H9 (cell line): ENCODE measurements around the gene CDH23. TPM values are rescaled to one million over a fixed set of nuclear protein-coding genes. Genes with fewer than 3 reads are reported as not detected.

Experiments used
- DNase-seq: peaks from one replicate; pipeline ENCODE4 v3.0.0-alpha.2; 2017
- H2AFZ ChIP-seq: one replicate; pipeline ENCODE4 v1.6.1; 2013; ENCODE audit warnings: mild to moderate bottlenecking, low read length, control low read depth, moderate library complexity
- H2AK5ac ChIP-seq: 2 replicates; pipeline ENCODE4 v1.6.1; 2013; ENCODE audit warnings: low read length, control low read depth, mixed read lengths; ENCODE audit not compliant: insufficient read length
- H2BK120ac ChIP-seq: one replicate; pipeline ENCODE4 v1.6.1; 2013; ENCODE audit warnings: low read depth, mild to moderate bottlenecking, low read length, control low read depth, inconsistent platforms; ENCODE audit not compliant: poor library complexity, severe bottlenecking
- H2BK12ac ChIP-seq: 2 replicates; pipeline ENCODE4 v1.6.1; 2013; ENCODE audit warnings: low read length, control low read depth, mixed read lengths, low read depth; ENCODE audit not compliant: insufficient read length
- H2BK15ac ChIP-seq: 2 replicates; pipeline ENCODE4 v1.6.1; 2013; ENCODE audit warnings: low read depth, low read length, control low read depth
- H2BK20ac ChIP-seq: one replicate; pipeline ENCODE4 v1.6.1; 2013; ENCODE audit warnings: low read depth, mild to moderate bottlenecking, low read length, control low read depth, inconsistent platforms; ENCODE audit not compliant: poor library complexity, severe bottlenecking
- H2BK5ac ChIP-seq: 2 replicates; pipeline ENCODE4 v1.6.1; 2013; ENCODE audit warnings: low read length, control low read depth, mixed read lengths; ENCODE audit not compliant: insufficient read length
- H3K14ac ChIP-seq: 2 replicates; pipeline ENCODE4 v1.6.1; 2013; ENCODE audit warnings: low read length, control low read depth; ENCODE audit not compliant: insufficient read depth
- H3K18ac ChIP-seq: 2 replicates; pipeline ENCODE4 v1.6.1; 2013; ENCODE audit warnings: low read depth, mild to moderate bottlenecking, mixed read lengths, low read length, control low read depth; ENCODE audit not compliant: insufficient read length
- H3K23ac ChIP-seq: 2 replicates; pipeline ENCODE4 v1.6.1; 2013; ENCODE audit warnings: low read length, control low read depth, mixed read lengths, low read depth; ENCODE audit not compliant: insufficient read length
- H3K23me2 ChIP-seq: 2 replicates; pipeline ENCODE4 v1.6.1; 2013; ENCODE audit warnings: low read depth, mild to moderate bottlenecking, mixed read lengths, low read length, control low read depth; ENCODE audit not compliant: insufficient read length, poor library complexity, severe bottlenecking
- H3K27ac ChIP-seq: 2 replicates; pipeline ENCODE4 v1.5.1; 2013; ENCODE audit warnings: low read length, control low read depth, mixed read lengths, low read depth; ENCODE audit not compliant: insufficient read length
- H3K27me3 ChIP-seq: 2 replicates; pipeline ENCODE4 v1.6.1; 2013; ENCODE audit warnings: low read length, control low read depth, inconsistent platforms; ENCODE audit not compliant: insufficient read depth
- H3K4ac ChIP-seq: 2 replicates; pipeline ENCODE4 v1.6.1; 2013; ENCODE audit warnings: low read depth, mild to moderate bottlenecking, control low read depth, inconsistent platforms, low read length, moderate library complexity
- H3K4me1 ChIP-seq: 2 replicates; pipeline ENCODE4 v1.6.1; 2013; ENCODE audit warnings: low read length, control low read depth, inconsistent platforms; ENCODE audit not compliant: insufficient read depth
- H3K4me2 ChIP-seq: 2 replicates; pipeline ENCODE4 v1.6.1; 2013; ENCODE audit warnings: low read length, control low read depth, mixed read lengths; ENCODE audit not compliant: insufficient read length, insufficient read depth
- H3K56ac ChIP-seq: 2 replicates; pipeline ENCODE4 v1.6.1; 2013; ENCODE audit warnings: low read depth, mild to moderate bottlenecking, mixed read lengths, low read length, control low read depth; ENCODE audit not compliant: insufficient read length
- H3K79me1 ChIP-seq: 2 replicates; pipeline ENCODE4 v1.6.1; 2013; ENCODE audit warnings: low read depth, mild to moderate bottlenecking, moderate library complexity, low read length, control low read depth, inconsistent platforms; ENCODE audit not compliant: insufficient read depth, poor library complexity, severe bottlenecking
- H3K79me2 ChIP-seq: 2 replicates; pipeline ENCODE4 v1.6.1; 2013; ENCODE audit warnings: low read length, control low read depth, inconsistent platforms; ENCODE audit not compliant: insufficient read depth
- H3K9ac ChIP-seq: 2 replicates; pipeline ENCODE4 v1.6.1; 2013; ENCODE audit warnings: low read length, control low read depth, mixed read lengths; ENCODE audit not compliant: insufficient read length; ENCODE audit errors: extremely low read depth
- H3K9me3 ChIP-seq: one replicate; pipeline ENCODE4 v1.6.1; 2013; ENCODE audit warnings: low read depth, low read length, inconsistent platforms; ENCODE audit not compliant: control insufficient read depth
- H3T11ph ChIP-seq: one replicate; pipeline ENCODE4 v1.6.1; 2013; ENCODE audit warnings: mild to moderate bottlenecking, low read length, control low read depth, inconsistent platforms
- H4K20me1 ChIP-seq: one replicate; pipeline ENCODE4 v1.6.1; 2013; ENCODE audit not compliant: control insufficient read depth, insufficient read length, insufficient read depth
- H4K5ac ChIP-seq: 2 replicates; pipeline ENCODE4 v1.6.1; 2013; ENCODE audit warnings: low read depth, mild to moderate bottlenecking, mixed read lengths, low read length, control low read depth; ENCODE audit not compliant: insufficient read length
- H4K8ac ChIP-seq: replicated peaks from 2 replicates; pipeline ENCODE4 v1.6.1; 2013; ENCODE audit warnings: low read length, control low read depth, mixed read lengths, low read depth; ENCODE audit not compliant: insufficient read length
- H4K91ac ChIP-seq: 2 replicates; pipeline ENCODE4 v1.6.1; 2013; ENCODE audit warnings: low read depth, mild to moderate bottlenecking, moderate library complexity, mixed read lengths, low read length, control low read depth; ENCODE audit not compliant: insufficient read length
- H3K27ac Mint-ChIP-seq, 3 experiments: 2 replicates in 2 of 3; 3 replicates in 1 of 3; pipeline ENCODE4 v1.8.0; 2020 to 2021; ENCODE audit warnings: mixed read lengths in 3 of 3, mild to moderate bottlenecking in 1 of 3, moderate library complexity in 1 of 3
- H3K27me3 Mint-ChIP-seq: 2 replicates; pipeline ENCODE4 v1.8.0; 2021; ENCODE audit warnings: low read depth, mild to moderate bottlenecking, moderate library complexity, mixed read lengths
- H3K36me3 Mint-ChIP-seq, 3 experiments: 2 replicates in 2 of 3; 3 replicates in 1 of 3; pipeline ENCODE4 v1.8.0; 2020 to 2021; ENCODE audit warnings: low read depth in 3 of 3, mixed read lengths in 3 of 3; ENCODE audit not compliant: insufficient read depth in 1 of 3
- H3K4me1 Mint-ChIP-seq, 2 experiments: 2 replicates each; pipeline ENCODE4 v1.8.0; 2020; ENCODE audit warnings: mixed read lengths in 2 of 2
- H3K4me3 Mint-ChIP-seq, 2 experiments: 2 replicates in 1 of 2; 3 replicates in 1 of 2; pipeline ENCODE4 v1.8.0; 2020 to 2021; ENCODE audit warnings: mild to moderate bottlenecking in 2 of 2, mixed read lengths in 2 of 2, moderate library complexity in 1 of 2
- H3K9me3 Mint-ChIP-seq, 2 experiments: 2 replicates in 1 of 2; 3 replicates in 1 of 2; pipeline ENCODE4 v1.8.0; 2020; ENCODE audit warnings: mild to moderate bottlenecking in 2 of 2, mixed read lengths in 2 of 2, moderate library complexity in 1 of 2
- CTCF ChIP-seq: fragments of 200-600 bp; sonication (generic); conservative IDR thresholded peaks from 3 replicates; pipeline ENCODE4 v1.8.0; 2021; ENCODE audit warnings: antibody characterized with exemption, mild to moderate bottlenecking
- total RNA-seq: library from RNA; stranded (reverse); gene quantifications from 2 replicates; pipeline ENCODE4 v1.2.1, GENCODE V29; 2021

Gene CDH23
- total RNA-seq, 1 experiment from 2014 or later = 2.1 TPM

- Mint-ChIP-seq H3K27me3 (no peaks in the 10 kb centered on the region), H3K27ac (no peak overlapping the region), H3K9me3 (no peaks in the 10 kb centered on the region), H3K4me3 (no peak overlapping the region), H3K4me1 (peaks cover 6 to 11% of the 10 kb centered on the region in 2 experiments), H3K36me3 (peaks cover 7 to 20% (median 12%) of the 10 kb centered on the region in 3 experiments; a peak in 6 of 7 replicates)
- H3K9ac ChIP-seq = no peak overlapping the region
- no peak overlapping the region for H2BK12ac ChIP-seq
- H3K27me3 ChIP-seq = no peaks in the 10 kb centered on the region
- no peak overlapping the region for H3K18ac ChIP-seq
- no peak overlapping the region for H4K91ac ChIP-seq
- no peak overlapping the region for H2BK120ac ChIP-seq
- no peaks in the 10 kb centered on the region for H3K79me1 ChIP-seq
- no peak overlapping the region for H4K5ac ChIP-seq
- no peaks in the 10 kb centered on the region for H4K20me1 ChIP-seq
- H2BK15ac ChIP-seq = no peak overlapping the region; the same call in 1 of the 2 replicates
- no peak for TF ChIP-seq CTCF
- H3K9me3 ChIP-seq = no peaks in the 10 kb centered on the region
- no peak overlapping the region for H3K23ac ChIP-seq
- no peak overlapping the region for H3K14ac ChIP-seq
- no peak for DNase-seq
- no peak overlapping the region for H2AFZ ChIP-seq
- H3K23me2 ChIP-seq = no peaks in the 10 kb centered on the region
- no peak overlapping the region for H2AK5ac ChIP-seq
- no peak overlapping the region for H2BK20ac ChIP-seq
- H3K4ac ChIP-seq = no peak overlapping the region
- no peak overlapping the region for H3K4me2 ChIP-seq
- H3T11ph ChIP-seq = no peak overlapping the region
- no peak overlapping the region for H3K27ac ChIP-seq
- H3K56ac ChIP-seq = no peak overlapping the region
- no peak overlapping the region for H2BK5ac ChIP-seq
- no peak overlapping the region for H4K8ac ChIP-seq
- H3K4me1 ChIP-seq = no peaks in the 10 kb centered on the region
- H3K79me2 ChIP-seq = no peaks in the 10 kb centered on the region
Measured at GRCh38 chr10:71363936-71364335, 32.8 kb upstream of the CDH23 start.
